Endothelial cell of umbilical vein (primary cell): ENCODE data around the gene RBMS1. TPM values are rescaled to one million over a fixed set of nuclear protein-coding genes. Genes with fewer than 3 reads are reported as not detected.

Experiments
- BruUV-seq: library from RNA; stranded (reverse); fragments of 400-500 nt; replicated peaks from 2 replicates; lab custom pipeline; 2021; lab: Mats Ljungman, UMichigan
- CTCF ChIA-PET: fragments of 300-600, 350-600 bp; sonication (Branson Sonifier 250); formaldehyde crosslinking; loops from one replicate; lab custom pipeline; 2021; ENCODE audit warnings: antibody characterized with exemption, inconsistent platforms; lab: Charles Lee
- POLR2A ChIA-PET: fragments of 300-600, 350-600 bp; sonication (Branson Sonifier 250); formaldehyde crosslinking; loops from one replicate; lab custom pipeline; 2021; ENCODE audit warnings: antibody characterized with exemption, inconsistent platforms; lab: Charles Lee
- DNase-seq: peaks from one replicate; pipeline ENCODE4 v3.0.0-alpha.2; 2011; ENCODE audit warnings: low read depth, low spot score
- FAIRE-seq: peaks from 2 replicates; lab custom pipeline; 2011; peaks lifted over from hg19 to GRCh38; lab: Jason Lieb, UNC
- H2AFZ ChIP-seq: 2 replicates; pipeline ENCODE4 v1.6.0; 2012; ENCODE audit warnings: low read depth, low read length, control low read depth, inconsistent platforms
- H3K27ac ChIP-seq: 2 replicates; pipeline ENCODE4 v1.5.1; 2011; ENCODE audit warnings: low read depth, mild to moderate bottlenecking, control low read depth, low read length, moderate library complexity; ENCODE audit not compliant: insufficient read depth
- H3K27me3 ChIP-seq, 2 experiments: 2 replicates each; pipeline versions ENCODE4 v1.6.0 to v1.6.1; 2011; ENCODE audit warnings: low read length in 2 of 2, mixed read lengths in 1 of 2; ENCODE audit not compliant: control insufficient read depth in 2 of 2, insufficient read depth in 2 of 2
- H3K36me3 ChIP-seq, 2 experiments: 2 replicates in 1 of 2; 3 replicates in 1 of 2; pipeline ENCODE4 v1.5.1; 2011; ENCODE audit warnings: low read length in 2 of 2, mild to moderate bottlenecking in 1 of 2, moderate library complexity in 1 of 2; ENCODE audit not compliant: control insufficient read depth in 2 of 2, insufficient read depth in 2 of 2; ENCODE audit errors: extremely low read depth in 1 of 2
- H3K4me1 ChIP-seq: 3 replicates; pipeline ENCODE4 v1.5.1; 2011; ENCODE audit warnings: mild to moderate bottlenecking, low read length; ENCODE audit not compliant: control insufficient read depth, insufficient read depth; ENCODE audit errors: extremely low read depth
- H3K4me2 ChIP-seq: 2 replicates; pipeline ENCODE4 v1.6.1; 2011; ENCODE audit warnings: low read length, control low read depth, mixed read lengths; ENCODE audit not compliant: insufficient read depth
- H3K4me3 ChIP-seq, 3 experiments: fragments of 200-600 bp in 1 of 3; sonication (generic), shearing (Covaris generic) in 1 of 3; replicated peaks in 1 of 3; 2 replicates each; pipeline ENCODE4 v1.5.1; 2011 to 2016; ENCODE audit warnings: control low read depth in 3 of 3, low read length in 3 of 3, mild to moderate bottlenecking in 2 of 3, inconsistent platforms in 1 of 3, low read depth in 1 of 3, moderate library complexity in 1 of 3; ENCODE audit not compliant: insufficient read depth in 1 of 3
- H3K79me2 ChIP-seq: 2 replicates; pipeline ENCODE4 v1.6.0; 2012; ENCODE audit warnings: low read length, inconsistent platforms; ENCODE audit not compliant: control insufficient read depth, insufficient read depth
- H3K9ac ChIP-seq: replicated peaks from 2 replicates; pipeline ENCODE3; 2011; ENCODE audit warnings: low read length, control low read depth; ENCODE audit not compliant: insufficient read depth; ENCODE audit errors: extremely low read depth
- H3K9me1 ChIP-seq: replicated peaks from 3 replicates; pipeline ENCODE4 v1.6.0; 2011; ENCODE audit warnings: mild to moderate bottlenecking, low read length; ENCODE audit not compliant: control insufficient read depth, insufficient read depth; ENCODE audit errors: extremely low read depth
- H3K9me3 ChIP-seq: replicated peaks from 2 replicates; pipeline ENCODE4 v1.5.1; 2012; ENCODE audit warnings: low read length, inconsistent platforms; ENCODE audit not compliant: control insufficient read depth, insufficient read depth
- H4K20me1 ChIP-seq: replicated peaks from 2 replicates; pipeline ENCODE3; 2011; ENCODE audit warnings: mild to moderate bottlenecking, low read length; ENCODE audit not compliant: control insufficient read depth, insufficient read depth; ENCODE audit errors: extremely low read depth
- CTCF ChIP-seq, 2 donors: IDR thresholded peaks; 1 replicate in 1 of 2; 2 replicates in 1 of 2; pipeline ENCODE4 v1.5.1; 2011; ENCODE audit warnings: low read length in 2 of 2, mild to moderate bottlenecking in 2 of 2, moderate library complexity in 2 of 2, control low read depth in 1 of 2, inconsistent platforms in 1 of 2, low read depth in 1 of 2; ENCODE audit not compliant: insufficient read depth in 1 of 2; ENCODE audit errors: extremely low read depth in 1 of 2
- FOS ChIP-seq: IDR thresholded peaks from 2 replicates; pipeline ENCODE4 v1.6.1; 2011; ENCODE audit warnings: mild to moderate bottlenecking, low read length, moderate library complexity, borderline replicate concordance; ENCODE audit not compliant: insufficient read depth
- GATA2 ChIP-seq: IDR thresholded peaks from 2 replicates; pipeline ENCODE4 v1.7.0; 2011; ENCODE audit warnings: low read depth, mild to moderate bottlenecking, moderate library complexity, mixed read lengths, low read length; ENCODE audit not compliant: insufficient read length, insufficient read depth
- MYC ChIP-seq: IDR thresholded peaks from one replicate; pipeline ENCODE4 v1.6.1; 2011; ENCODE audit warnings: mild to moderate bottlenecking, low read depth, low read length
- POLR2AphosphoS5 ChIP-seq: IDR thresholded peaks from 2 replicates; pipeline ENCODE4 v1.6.1; 2012; ENCODE audit warnings: low read depth, mild to moderate bottlenecking, control low read depth, low read length, moderate library complexity; ENCODE audit not compliant: insufficient read depth
- dilution Hi-C: fragments of 300-500 bp; cut with MboI; formaldehyde crosslinking; loops from one replicate; pipeline ENCODE4 v1.15.0; 2019; ENCODE audit warnings: low sequenced_read_pairs; ENCODE audit not compliant: extremely low pct_ligation_motif_present
- intact Hi-C: fragments of 100-400 bp; cut with micrococcal nuclease; formaldehyde crosslinking; loops from one replicate; pipeline ENCODE4 v1.10.0; 2022
- polyA plus RNA-seq, 4 experiments: library from polyadenylated mRNA; depleted of rRNA in 3 of 4; stranded (reverse) in 3 of 4; unstranded in 1 of 4; fragments of >200 nt; gene quantifications; 2 replicates each; pipeline versions ENCODE4 v1.2.1 to v1.2.3, GENCODE V29; 2011 to 2012; ENCODE audit warnings: missing spikeins in 1 of 4
- total RNA-seq: library from RNA; stranded (reverse); gene quantifications from 2 replicates; pipeline ENCODE4 v1.2.3, GENCODE V29; 2021

RBMS1 gene
- total and polyA plus RNA-seq, 2 donors (not counting 3 experiments of a cell fraction or from before 2014, with no cell fraction given) = 60.0 to 93.3 TPM

- Histone ChIP-seq H4K20me1 (no peaks in the 10 kb centered on the region), H3K27ac (no peak overlapping the region), H3K9me1 (no peaks in the 10 kb centered on the region), H3K27me3 (no peaks in the 10 kb centered on the region), H3K4me3 (no peak overlapping the region), H3K4me1 (peaks cover 20% of the 10 kb centered on the region), H3K9ac (no peak overlapping the region), H3K4me2 (no peak overlapping the region), H3K9me3 (no peaks in the 10 kb centered on the region), H2AFZ (no peak overlapping the region), H3K79me2 (peaks cover 64% of the 10 kb centered on the region), H3K36me3 (peaks cover 2% of the 10 kb centered on the region in 2 experiments)
- intact Hi-C loops = no loop called here
- CTCF ChIA-PET = interaction anchor here (0.8 to 4.0 kb wide), 14 partner anchors 9 to 679 kb away, joined by 3 to 30 read pairs (median 4); no protein-coding TSS in a partner anchor
- dilution Hi-C loops = no loop called here
- TF ChIP-seq POLR2AphosphoS5 = no peak
- FAIRE-seq = no peak
- peak; percentile 69 for DNase-seq
- no TSS peak for BruUV-seq
- POLR2A ChIA-PET = no interaction called here
Measured at GRCh38 chr2:160315337-160315736, 178.3 kb downstream of the RBMS1 start.

- DNase-seq (no peak), FAIRE-seq (no peak)
- peaks cover 58% of the 10 kb centered on the region for H3K79me2 ChIP-seq
- H3K36me3 ChIP-seq = peaks cover 3 to 6% of the 10 kb centered on the region in 2 experiments
- ChIA-PET CTCF (interaction anchor here (1.0 to 3.5 kb wide), 4 partner anchors 11 to 201 kb away, joined by 3 to 28 read pairs (median 4); no protein-coding TSS in a partner anchor), POLR2A (no interaction called here)
- H3K27ac ChIP-seq = peak overlapping the region; percentile 88
- H2AFZ ChIP-seq = no peak overlapping the region
- H4K20me1 ChIP-seq = no peaks in the 10 kb centered on the region
- no peak overlapping the region for H3K9ac ChIP-seq
- H3K4me1 ChIP-seq = peaks cover 26% of the 10 kb centered on the region
- intact Hi-C loops = no loop called here
- no peaks in the 10 kb centered on the region for H3K27me3 ChIP-seq
- no peaks in the 10 kb centered on the region for H3K9me1 ChIP-seq
- H3K4me3 ChIP-seq = no peak overlapping the region
- no TSS peak for BruUV-seq
- dilution Hi-C loops = no loop called here
- TF ChIP-seq MYC = no peak
- no peak for TF ChIP-seq POLR2AphosphoS5
- no peak for TF ChIP-seq CTCF (IDR thresholded peaks at IDR 0.05; ENCODE audit: extremely low read depth in 1 of 2, insufficient read depth in 1 of 2, low read depth in 1 of 2, low read length in 2 of 2)
- TF ChIP-seq FOS = no peak
- no peak for TF ChIP-seq GATA2
- H3K9me3 ChIP-seq = no peaks in the 10 kb centered on the region
- no peak overlapping the region for H3K4me2 ChIP-seq
Measured at GRCh38 chr2:160310118-160310828, 183.3 kb downstream of the RBMS1 start.
